ENCODE results near the gene ERC2.
A peak's percentile ranks its signal among the peaks of the same experiment; 100 is the strongest.

ERC2 gene

DNA sequence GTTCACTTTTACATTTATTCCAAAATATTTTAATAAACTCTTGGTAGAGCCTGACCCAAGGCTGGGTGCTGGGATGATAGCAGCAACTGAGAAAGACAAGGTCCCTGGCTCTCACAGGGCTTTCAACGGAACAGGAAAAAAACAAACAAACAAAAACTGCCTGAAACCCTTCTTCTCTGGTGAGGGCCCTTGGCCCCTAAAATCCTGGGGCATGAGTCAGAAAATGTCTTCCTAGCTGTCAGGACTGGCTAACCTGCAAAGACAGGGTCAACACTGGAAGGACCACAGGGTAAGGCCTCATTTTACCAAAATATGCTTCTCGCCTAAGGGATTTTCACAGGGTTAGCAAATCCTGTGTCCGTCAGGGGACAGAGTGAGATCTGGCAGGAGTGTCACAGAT is 935.5 kb downstream of the ERC2 start:
- DNase-seq: no peak

- no peak for DNase-seq
Observed at GRCh38 chr3:55531321-55531720, 936.9 kb downstream of the ERC2 start.

DNA sequence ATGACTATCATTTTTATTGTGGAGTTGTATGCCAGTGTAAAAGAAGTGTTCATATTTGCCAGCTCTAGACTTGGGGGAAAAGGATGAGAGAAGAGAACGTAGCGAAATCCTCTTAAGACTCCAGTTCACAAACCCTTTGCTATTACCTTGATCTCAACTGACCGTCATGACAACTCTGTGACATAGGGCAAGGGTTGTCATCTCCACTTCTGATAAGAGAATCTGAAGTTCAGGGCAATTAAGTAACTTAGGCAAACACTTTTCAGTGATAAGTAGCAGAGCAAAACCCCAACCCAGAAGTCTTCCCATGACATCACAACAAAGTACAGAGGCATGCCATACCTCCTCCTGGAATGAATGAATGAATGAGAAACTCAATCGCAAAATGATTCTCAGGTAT is 940.9 kb downstream of the ERC2 start:
- no peak for DNase-seq

DNA sequence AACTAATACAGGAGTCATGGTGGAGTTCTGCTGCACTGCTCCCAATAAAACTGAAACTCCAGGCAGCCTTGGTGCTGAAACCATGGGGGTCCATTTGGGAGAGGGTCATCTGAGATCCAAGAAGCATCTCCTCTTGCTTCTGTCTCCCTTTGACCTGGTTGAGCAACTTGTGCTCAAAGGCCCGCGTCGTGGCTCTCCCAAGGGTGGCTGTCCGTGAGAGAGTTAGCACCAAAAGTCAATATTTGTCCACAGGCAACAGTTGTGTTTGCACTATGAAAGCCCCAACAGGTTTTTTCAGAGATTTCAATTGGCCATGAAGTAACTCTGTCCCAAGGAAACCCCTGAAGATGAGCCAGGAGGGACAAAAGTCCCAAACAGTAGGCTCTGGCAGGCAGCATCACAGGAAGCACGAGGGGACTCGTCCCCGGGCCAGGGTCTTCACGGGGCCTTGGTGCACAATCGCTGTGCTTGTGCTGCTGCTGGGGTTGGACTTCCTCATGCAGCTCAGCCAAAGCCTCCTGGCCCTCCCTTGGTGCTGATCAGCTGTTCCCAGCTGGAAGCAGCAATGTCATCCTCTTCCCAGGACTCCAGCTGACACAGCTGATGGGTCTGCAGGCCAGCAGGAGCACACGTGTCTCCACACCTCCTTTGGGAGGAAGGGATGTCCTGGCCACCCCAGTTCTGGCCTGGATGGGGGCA is 941.8 kb downstream of the ERC2 start:
- DNase-seq: no peak

GRCh38 chr3:55525436-55525835 is 942.8 kb downstream of the ERC2 start:
- no peak for DNase-seq

- peak; percentile 67 for DNase-seq
Observed at GRCh38 chr3:55524565-55525244, 943.6 kb downstream of the ERC2 start.

DNA sequence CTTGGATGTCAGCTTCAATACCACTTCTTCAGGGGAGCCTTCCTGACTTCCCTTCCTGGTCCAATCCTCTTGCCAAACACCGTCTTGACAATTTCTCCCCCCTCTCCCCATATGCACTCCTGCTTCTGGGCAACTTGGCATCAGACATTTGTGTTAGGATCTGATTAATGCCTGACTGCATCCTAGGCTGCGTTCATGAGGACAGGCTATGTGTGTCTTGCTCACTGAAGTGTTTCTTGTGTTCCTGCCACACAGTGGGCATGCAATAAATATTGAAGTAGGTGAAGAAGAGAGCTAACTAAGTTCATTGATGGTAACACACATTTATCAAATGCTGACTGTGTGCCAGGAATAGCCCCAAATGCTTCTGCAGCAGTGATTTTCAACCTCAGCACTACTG is 944.8 kb downstream of the ERC2 start:
- no peak for DNase-seq

DNA sequence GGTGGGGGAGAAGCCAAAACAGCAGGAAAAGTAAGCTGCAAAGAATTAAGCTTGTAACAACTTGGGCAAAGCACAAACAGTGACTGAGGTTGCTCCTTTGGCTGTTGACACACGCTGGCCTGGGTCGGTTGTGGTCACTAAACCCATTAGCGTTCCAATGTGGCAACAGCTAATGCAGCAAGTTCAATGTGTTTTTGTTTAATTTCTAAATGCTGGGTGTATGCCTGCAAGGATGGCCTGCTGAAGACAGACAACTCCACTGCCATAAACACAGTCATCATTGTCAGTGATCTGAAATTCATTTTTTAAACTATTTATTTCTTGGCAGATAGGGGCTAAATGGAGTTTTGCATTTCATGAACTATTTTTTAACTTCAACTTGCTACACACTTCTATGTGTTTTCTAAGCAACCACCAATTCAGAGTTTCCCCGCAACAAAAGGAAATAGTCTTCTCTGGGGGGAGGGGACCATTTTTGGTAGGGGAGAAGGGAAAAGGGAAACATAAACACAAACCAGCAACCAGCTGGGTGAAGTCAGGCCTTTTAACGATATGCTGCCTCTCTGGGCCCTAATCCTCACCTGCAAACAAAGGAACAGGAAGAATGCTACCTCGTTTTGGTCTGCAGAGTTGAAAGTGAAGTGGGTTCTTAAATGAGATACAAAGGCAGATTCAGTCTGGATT is 946.4 kb downstream of the ERC2 start:
- no peak for DNase-seq

DNA sequence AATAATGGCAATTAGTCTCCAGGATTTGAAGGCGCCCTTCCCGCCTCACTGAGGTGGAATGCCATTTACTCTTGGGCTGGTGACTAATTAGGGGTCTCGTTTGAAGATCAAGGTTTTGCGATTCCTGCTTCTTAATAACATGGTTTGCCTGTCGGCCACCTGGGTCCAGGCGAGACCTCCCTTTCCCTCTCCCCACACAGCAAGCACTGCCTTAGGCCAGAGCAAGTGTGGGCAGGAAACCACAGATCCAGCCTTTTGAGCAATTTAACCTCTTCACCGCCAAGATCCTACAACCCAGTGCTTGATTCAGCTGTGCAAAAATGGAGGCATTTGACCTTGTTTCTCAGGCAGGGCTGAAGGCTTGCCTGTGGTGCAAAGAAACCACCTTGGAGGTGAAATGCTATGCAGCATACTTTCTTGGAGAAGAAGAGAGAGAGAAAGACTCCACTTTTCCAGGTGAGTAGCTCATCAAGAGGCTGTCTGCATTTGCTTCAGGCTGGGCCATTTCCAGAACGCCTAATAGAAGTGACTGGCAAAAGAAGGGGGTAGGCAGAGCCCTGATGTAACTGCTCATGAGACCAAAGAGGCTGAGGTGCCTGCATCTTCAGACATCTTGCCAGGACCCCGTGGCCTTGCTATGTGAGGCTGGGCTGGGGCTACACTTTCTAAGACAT is 947.1 kb downstream of the ERC2 start:
- DNase-seq: no peak

GRCh38 chr3:55519019-55519418 is 949.2 kb downstream of the ERC2 start:
- DNase-seq: peak; percentile 33

DNA sequence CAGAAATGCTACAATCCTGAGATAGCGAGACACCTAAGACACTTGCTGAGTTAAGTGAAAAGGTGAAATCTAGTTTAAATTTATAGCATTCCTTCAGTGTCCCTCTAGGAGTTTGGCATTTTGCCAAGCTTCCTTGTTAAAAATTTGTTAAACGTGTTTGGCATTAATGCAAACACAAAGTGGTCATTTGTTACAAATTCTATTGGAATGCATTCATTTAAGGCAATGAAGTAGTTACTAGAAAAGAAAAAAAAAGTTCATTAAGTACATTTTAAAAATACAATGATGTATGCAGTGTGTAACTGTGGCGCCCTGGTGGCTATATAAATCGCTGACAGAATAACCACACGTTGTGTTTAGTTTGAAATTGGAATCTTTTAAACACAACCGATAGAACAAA is 949.8 kb downstream of the ERC2 start:
- DNase-seq: no peak

GRCh38 chr3:55516392-55517030 is 951.8 kb downstream of the ERC2 start:
- no peak for DNase-seq

DNA sequence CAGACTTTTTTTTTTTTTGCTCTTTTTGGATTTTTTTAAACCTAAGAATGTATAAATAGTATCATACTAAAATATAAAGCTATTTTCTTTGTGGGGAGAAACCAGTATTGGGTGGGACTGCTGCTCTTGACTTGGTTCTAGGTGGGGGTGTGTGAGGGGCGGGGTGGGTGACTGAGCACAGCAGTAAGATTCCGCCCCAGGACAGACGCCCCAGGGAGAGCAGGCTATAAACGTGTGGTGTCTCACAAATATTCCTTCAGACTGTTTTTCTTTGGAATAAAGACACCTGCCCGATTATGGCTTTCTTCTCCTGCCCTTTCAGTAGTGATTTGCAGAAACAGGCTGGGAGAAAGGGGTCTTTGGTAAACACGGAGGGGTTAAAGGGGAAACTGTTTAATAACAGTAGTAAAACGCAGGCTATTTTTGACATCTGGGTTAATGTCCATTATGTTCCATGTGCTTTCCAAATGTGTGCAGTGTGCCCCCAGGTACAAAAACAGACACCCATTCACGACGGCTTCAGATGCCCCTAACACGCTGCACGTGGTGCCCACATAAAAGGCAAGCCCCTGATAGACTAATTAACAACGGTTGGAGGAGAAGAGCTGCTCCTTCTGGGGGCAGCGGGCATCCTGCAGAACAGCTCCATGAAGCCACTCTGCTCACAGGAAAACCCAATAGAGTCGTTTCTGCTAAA is 952.6 kb downstream of the ERC2 start:
- DNase-seq: no peak

DNA sequence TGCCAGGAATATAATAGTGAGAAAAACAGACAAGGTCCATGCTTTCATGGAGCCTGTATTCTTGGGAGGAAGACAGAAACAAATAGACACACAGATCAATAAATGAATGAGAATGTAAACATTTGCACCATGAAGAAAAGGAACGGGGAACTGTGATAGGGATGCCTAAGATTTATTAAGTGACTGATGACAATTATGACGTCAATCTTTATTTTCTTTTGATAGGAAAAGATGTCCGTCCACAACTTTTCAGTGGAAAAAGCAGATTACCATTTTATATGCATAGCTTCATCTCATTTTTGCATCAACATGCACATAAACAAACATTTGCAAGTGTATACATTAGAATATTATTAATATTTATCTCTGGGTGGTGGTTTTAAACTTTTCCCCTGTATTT is 953.3 kb downstream of the ERC2 start:
- DNase-seq: no peak

DNA sequence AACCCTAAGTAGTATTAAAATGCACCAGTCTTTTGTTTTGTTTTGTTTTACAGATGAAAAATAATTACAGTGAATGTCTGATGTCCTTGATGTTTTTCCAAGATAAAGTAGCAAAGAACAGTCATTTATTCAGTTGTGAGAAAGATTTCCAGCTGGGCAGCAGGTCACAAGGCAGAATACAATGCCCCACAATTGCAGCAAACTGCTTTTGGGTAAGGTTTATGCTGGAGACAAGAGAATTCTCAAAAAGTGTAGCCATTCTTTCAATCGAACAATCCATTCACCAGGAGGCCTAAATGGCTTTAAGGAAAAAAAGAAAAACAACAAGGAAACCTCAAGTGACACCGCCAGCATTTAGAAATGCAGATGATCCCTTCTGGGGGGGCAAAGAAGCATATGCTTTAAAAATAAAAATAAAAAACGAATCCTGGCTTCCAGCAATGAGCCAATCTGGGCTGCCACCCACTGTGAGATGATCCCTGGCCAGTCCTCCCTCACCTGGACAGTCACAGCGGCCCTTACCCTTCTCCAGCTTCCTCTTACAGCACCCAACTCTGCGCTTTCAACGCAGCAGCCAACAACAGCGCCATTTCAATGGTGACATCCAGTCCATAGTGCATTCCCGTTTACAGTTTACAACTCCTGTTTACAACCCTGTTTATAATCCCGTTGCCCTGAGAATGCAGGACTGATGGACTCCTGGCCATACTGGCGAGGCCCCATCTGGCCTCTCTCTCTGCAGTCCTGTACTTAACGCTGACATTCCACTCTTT is 955.5 kb downstream of the ERC2 start:
- DNase-seq: no peak

DNA sequence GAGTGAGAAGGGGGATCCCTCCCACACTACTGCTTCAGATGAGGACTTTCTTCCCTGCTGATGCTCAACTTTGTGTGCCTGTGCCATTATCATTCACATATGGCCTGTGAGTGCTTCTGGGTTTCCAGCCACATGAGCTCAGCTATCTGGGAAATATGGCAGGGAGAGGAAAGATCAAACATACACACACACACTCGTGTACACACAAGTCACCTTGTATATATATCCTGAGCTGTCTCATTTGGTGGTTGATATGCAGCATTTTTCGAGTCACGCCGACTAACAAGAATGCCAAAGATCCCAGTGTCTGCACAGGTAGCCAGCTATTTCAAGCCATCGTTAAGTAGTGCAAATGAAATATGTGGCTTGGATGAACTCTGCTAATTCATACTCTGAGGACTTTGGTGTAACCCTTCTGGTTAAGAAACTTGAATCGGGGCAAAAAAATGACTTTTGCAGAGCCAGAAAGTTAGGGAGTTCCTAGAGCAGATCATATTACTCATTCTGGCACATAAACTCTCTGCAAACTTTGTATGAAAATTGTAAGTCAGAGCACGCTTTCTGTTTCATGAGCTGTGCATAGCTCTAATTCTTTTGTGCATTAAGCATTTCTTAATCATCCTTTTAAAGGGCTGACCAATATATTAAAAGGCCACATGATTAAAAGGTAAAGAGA is 956.2 kb downstream of the ERC2 start:
- DNase-seq: no peak

DNA sequence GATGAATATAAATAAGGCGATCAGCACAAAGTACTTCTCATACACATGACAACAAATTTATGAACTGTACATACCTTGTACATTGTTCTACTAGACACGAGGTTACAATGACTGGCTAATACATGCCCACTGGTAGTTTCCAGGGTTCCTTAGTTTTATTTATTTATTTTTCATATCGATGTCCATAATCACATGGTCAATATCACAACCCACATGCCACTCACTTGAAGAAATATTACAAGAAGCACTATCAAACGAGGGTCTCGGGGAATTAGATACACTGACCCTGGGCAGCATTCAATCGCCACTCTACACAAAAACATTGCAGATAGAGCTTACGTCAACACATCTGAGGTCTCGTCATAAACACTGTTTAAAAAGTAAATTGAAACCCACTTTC is 959.9 kb downstream of the ERC2 start:
- DNase-seq: no peak

GRCh38 chr3:55507808-55508207 is 960.5 kb downstream of the ERC2 start:
- no peak for DNase-seq

- peak; percentile 56 for DNase-seq
Observed at GRCh38 chr3:55505776-55506175, 962.5 kb downstream of the ERC2 start.

- DNase-seq: peak; percentile 47
Observed at GRCh38 chr3:55505102-55505501, 963.2 kb downstream of the ERC2 start.

- DNase-seq: no peak
Observed at GRCh38 chr3:55501905-55502304, 966.4 kb downstream of the ERC2 start.

Measured in NCI-H226 (cell line).